NCI-H187 (cell line): Measurements from ENCODE around the gene MEF2B.
"Not testable (repeated sequence)": the region's sequence is repeated elsewhere in the genome, so short reads cannot be mapped to it uniquely, and the experiment has no call there.

Source experiments
- DNase-seq, 2 experiments: peaks; one replicate each; lab custom pipeline; 2025; lab: John Stamatoyannopoulos, UW

The MEF2B gene

GRCh38 chr19:19126102-19126501 is 44.0 kb downstream of the MEF2B start:
- no peak for DNase-seq

GRCh38 chr19:19123386-19123785 is 46.7 kb downstream of the MEF2B start:
- DNase-seq = no peak

GRCh38 chr19:19122902-19123301 is 47.2 kb downstream of the MEF2B start:
- no peak for DNase-seq

GRCh38 chr19:19121371-19121770 is 48.7 kb downstream of the MEF2B start:
- no peak for DNase-seq

- DNase-seq = no peak
Observed at GRCh38 chr19:19120308-19121231, 49.5 kb downstream of the MEF2B start.

GRCh38 chr19:19119325-19120237 is 50.5 kb downstream of the MEF2B start:
- DNase-seq = no peak

GRCh38 chr19:19115954-19116353 is 54.1 kb downstream of the MEF2B start:
- DNase-seq = no peak

- DNase-seq = no peak
Observed at GRCh38 chr19:19113040-19113626, 56.9 kb downstream of the MEF2B start.

GRCh38 chr19:19111967-19112580 is 58.0 kb downstream of the MEF2B start:
- DNase-seq = no peak

GRCh38 chr19:19111136-19111835 is 58.8 kb downstream of the MEF2B start:
- DNase-seq = no peak

- DNase-seq = no peak
Observed at GRCh38 chr19:19110410-19111135, 59.5 kb downstream of the MEF2B start.

GRCh38 chr19:19109601-19110000 is 60.5 kb downstream of the MEF2B start:
- no peak for DNase-seq

GRCh38 chr19:19107654-19108053 is 62.4 kb downstream of the MEF2B start:
- no peak for DNase-seq

- not testable (repeated sequence) for DNase-seq
Observed at GRCh38 chr19:19106938-19107337, 63.1 kb downstream of the MEF2B start.

- DNase-seq = no peak
Observed at GRCh38 chr19:19106056-19106551, 64.0 kb downstream of the MEF2B start.

- DNase-seq = peak in 1 of 2 experiments; percentile 13
Observed at GRCh38 chr19:19105365-19106055, 64.6 kb downstream of the MEF2B start.

GRCh38 chr19:19103167-19103566 is 66.9 kb downstream of the MEF2B start:
- no peak for DNase-seq

GRCh38 chr19:19102566-19102965 is 67.5 kb downstream of the MEF2B start:
- not testable (repeated sequence) for DNase-seq

GRCh38 chr19:19101540-19101939 is 68.5 kb downstream of the MEF2B start:
- DNase-seq = no peak
